ENCODE data around the gene ENPP3. TPM values are rescaled to one million over a fixed set of nuclear protein-coding genes. Genes with fewer than 3 reads are reported as not detected.

Gene ENPP3
- total and polyA plus RNA-seq, 9 of the 15 experiments (the other 6 are each of a cell fraction or from before 2014, with no cell fraction given) = 14.0 to 32.8 (median 21.6) TPM

DNA sequence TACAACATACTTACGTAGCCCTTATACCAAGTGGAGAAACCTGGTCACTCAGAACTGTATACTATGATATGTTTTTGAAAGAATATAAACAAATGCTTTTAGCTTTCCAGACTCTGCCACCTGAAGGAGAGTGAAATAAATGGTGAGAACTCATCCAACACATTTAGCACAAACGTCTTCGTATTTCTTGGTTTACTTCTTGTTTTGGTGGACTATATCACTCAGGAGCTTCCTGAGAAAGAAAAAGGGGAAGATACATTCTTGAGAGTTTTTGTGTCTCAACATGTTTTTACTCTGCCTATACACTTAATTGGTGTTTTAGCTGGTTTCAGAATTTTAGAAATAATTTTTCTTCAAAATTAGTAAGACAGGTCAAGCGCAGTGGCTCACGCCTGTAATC lies 93.2 kb downstream of the ENPP3 start (continued):
- TF ChIP-seq, protein P1, sequence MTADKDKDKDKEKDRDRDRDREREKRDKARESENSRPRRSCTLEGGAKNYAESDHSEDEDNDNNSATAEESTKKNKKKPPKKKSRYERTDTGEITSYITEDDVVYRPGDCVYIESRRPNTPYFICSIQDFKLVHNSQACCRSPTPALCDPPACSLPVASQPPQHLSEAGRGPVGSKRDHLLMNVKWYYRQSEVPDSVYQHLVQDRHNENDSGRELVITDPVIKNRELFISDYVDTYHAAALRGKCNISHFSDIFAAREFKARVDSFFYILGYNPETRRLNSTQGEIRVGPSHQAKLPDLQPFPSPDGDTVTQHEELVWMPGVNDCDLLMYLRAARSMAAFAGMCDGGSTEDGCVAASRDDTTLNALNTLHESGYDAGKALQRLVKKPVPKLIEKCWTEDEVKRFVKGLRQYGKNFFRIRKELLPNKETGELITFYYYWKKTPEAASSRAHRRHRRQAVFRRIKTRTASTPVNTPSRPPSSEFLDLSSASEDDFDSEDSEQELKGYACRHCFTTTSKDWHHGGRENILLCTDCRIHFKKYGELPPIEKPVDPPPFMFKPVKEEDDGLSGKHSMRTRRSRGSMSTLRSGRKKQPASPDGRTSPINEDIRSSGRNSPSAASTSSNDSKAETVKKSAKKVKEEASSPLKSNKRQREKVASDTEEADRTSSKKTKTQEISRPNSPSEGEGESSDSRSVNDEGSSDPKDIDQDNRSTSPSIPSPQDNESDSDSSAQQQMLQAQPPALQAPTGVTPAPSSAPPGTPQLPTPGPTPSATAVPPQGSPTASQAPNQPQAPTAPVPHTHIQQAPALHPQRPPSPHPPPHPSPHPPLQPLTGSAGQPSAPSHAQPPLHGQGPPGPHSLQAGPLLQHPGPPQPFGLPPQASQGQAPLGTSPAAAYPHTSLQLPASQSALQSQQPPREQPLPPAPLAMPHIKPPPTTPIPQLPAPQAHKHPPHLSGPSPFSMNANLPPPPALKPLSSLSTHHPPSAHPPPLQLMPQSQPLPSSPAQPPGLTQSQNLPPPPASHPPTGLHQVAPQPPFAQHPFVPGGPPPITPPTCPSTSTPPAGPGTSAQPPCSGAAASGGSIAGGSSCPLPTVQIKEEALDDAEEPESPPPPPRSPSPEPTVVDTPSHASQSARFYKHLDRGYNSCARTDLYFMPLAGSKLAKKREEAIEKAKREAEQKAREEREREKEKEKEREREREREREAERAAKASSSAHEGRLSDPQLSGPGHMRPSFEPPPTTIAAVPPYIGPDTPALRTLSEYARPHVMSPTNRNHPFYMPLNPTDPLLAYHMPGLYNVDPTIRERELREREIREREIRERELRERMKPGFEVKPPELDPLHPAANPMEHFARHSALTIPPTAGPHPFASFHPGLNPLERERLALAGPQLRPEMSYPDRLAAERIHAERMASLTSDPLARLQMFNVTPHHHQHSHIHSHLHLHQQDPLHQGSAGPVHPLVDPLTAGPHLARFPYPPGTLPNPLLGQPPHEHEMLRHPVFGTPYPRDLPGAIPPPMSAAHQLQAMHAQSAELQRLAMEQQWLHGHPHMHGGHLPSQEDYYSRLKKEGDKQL (CRISPR knock-in tag; IDR thresholded peaks at IDR 0.05; ENCODE audit: borderline replicate concordance) = no peak
- TF ChIP-seq, protein P2, sequence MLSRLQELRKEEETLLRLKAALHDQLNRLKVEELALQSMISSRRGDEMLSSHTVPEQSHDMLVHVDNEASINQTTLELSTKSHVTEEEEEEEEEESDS (CRISPR knock-in tag; IDR thresholded peaks at IDR 0.05) = no peak
- TF ChIP-seq ZNF75A (CRISPR knock-in tag; IDR thresholded peaks at IDR 0.05) (no peak), LEF1 (IDR thresholded peaks at IDR 0.05) (no peak), FOXO4 (CRISPR knock-in tag; IDR thresholded peaks at IDR 0.05) (no peak), U2AF2 (optimal IDR thresholded peaks at IDR 0.05; ENCODE audit: low read depth, low read length) (no peak)
- TF ChIP-seq, protein P3, sequence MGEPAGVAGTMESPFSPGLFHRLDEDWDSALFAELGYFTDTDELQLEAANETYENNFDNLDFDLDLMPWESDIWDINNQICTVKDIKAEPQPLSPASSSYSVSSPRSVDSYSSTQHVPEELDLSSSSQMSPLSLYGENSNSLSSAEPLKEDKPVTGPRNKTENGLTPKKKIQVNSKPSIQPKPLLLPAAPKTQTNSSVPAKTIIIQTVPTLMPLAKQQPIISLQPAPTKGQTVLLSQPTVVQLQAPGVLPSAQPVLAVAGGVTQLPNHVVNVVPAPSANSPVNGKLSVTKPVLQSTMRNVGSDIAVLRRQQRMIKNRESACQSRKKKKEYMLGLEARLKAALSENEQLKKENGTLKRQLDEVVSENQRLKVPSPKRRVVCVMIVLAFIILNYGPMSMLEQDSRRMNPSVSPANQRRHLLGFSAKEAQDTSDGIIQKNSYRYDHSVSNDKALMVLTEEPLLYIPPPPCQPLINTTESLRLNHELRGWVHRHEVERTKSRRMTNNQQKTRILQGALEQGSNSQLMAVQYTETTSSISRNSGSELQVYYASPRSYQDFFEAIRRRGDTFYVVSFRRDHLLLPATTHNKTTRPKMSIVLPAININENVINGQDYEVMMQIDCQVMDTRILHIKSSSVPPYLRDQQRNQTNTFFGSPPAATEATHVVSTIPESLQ (CRISPR knock-in tag; IDR thresholded peaks at IDR 0.05) = no peak
